ENCODE data around the gene CRIP2. TPM values are rescaled to one million over a fixed set of nuclear protein-coding genes. Genes with fewer than 3 reads are reported as not detected.

The CRIP2 gene
- total RNA-seq, 1 experiment from 2014 or later = 50.5 TPM

DNA sequence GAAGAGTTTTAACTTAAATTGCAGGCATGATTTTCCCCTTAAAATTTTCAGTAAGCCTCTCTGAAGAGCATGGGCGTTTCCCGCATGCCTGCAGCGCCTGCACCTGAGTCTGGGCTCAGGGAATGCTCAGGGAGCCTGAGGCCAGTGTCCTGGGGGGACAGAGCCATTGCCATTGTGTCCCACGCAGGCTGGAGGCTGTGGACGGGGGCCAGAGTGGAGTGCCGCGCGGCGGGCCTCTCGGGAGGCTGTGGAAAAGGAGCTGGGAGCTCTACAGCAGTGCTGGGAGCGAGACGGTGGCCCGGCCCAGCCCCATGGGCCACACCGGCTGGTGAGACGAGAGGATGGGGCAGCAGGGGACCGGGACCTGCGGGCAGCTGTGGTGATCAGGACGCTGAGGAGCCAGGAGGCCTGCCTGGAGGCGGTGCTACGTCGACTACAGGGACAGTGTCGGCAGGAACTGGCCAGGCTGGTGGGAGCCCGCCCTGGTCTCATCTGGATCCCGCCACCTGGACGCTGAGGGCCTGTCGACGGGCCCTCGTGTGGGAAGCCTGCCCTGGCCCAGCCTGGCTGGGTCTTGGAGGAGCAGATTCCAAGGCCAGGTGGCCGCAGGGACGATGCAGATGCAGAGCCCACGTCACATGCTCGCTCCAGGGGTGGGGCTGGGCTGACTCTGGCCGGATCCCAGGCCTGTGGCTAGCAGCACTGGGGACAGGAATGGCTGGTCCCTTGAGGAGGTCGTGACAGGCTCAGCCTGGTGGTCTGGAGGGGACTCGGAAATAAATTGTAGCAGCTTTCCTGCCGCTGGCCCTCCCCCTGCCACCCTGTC is 24.0 kb downstream of the CRIP2 start:
- BruUV-seq (replicated peaks) = no TSS peak
- H3K27me3 Mint-ChIP-seq (ENCODE audit: insufficient read depth, unreplicated experiment) = no peaks in the 10 kb centered on the region

DNA sequence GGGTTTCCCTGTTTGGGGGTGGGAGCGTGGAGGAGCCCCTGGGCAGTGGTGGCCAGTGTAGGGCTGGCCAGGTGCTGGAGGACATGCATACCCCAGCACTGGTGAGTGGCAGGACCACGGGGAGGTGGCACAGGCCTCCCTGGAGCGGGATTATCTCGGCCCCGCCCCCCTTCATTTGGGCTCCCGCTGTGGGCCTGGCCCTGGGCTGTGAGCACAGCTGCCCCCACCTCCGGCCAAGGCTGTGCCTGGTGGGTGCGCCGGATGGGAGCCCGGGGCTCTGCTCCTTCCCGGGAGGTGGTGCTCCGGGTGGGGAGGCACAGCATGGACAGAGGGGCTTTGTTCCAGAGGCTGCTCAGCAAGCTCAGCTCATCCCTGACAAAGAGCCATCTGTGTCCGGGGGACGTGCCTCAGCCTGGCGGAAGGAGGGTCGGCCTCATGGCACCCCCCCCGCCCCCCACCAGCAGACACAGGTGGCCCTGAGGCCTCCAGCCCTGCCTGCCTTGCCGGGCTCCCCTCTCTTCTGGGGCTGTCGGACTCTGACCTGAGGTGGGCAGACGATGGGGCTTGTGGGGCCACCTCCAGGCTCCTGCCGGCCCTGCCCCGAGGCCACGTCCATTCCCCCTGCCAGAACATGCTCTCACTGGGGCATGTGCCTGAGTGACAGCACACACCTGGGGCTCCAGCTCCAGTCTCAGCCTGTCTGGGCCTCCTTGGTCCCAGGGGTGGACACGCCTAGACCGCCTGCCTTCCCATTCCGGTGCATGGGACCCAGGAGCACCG is 24.8 kb downstream of the CRIP2 start:
- Mint-ChIP-seq H3K4me1 (ENCODE audit: insufficient read depth, unreplicated experiment) (no peaks in the 10 kb centered on the region), H3K27me3 (ENCODE audit: insufficient read depth, unreplicated experiment) (no peaks in the 10 kb centered on the region), H3K4me3 (ENCODE audit: unreplicated experiment) (no peak overlapping the region), H3K9me3 (ENCODE audit: unreplicated experiment) (no peaks in the 10 kb centered on the region), H3K36me3 (ENCODE audit: insufficient read depth, unreplicated experiment) (peaks cover 20% of the 10 kb centered on the region), H3K27ac (ENCODE audit: low read depth, unreplicated experiment) (no peak overlapping the region)
- no peak for DNase-seq (ENCODE audit: unreplicated experiment)
- intact Hi-C loops (cut with micrococcal nuclease) = no loop called here
- no TSS peak for BruUV-seq (replicated peaks)
- ChIA-PET CTCF (no interaction called here), POLR2A (no interaction called here)
- TF ChIP-seq, protein P1, sequence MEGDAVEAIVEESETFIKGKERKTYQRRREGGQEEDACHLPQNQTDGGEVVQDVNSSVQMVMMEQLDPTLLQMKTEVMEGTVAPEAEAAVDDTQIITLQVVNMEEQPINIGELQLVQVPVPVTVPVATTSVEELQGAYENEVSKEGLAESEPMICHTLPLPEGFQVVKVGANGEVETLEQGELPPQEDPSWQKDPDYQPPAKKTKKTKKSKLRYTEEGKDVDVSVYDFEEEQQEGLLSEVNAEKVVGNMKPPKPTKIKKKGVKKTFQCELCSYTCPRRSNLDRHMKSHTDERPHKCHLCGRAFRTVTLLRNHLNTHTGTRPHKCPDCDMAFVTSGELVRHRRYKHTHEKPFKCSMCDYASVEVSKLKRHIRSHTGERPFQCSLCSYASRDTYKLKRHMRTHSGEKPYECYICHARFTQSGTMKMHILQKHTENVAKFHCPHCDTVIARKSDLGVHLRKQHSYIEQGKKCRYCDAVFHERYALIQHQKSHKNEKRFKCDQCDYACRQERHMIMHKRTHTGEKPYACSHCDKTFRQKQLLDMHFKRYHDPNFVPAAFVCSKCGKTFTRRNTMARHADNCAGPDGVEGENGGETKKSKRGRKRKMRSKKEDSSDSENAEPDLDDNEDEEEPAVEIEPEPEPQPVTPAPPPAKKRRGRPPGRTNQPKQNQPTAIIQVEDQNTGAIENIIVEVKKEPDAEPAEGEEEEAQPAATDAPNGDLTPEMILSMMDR (IDR thresholded peaks at IDR 0.05; ENCODE audit: unreplicated experiment) = no peak

More for the DNA sequence above, 24.0 kb downstream of the CRIP2 start:
- Mint-ChIP-seq H3K4me3 (ENCODE audit: unreplicated experiment) (no peak overlapping the region), H3K4me1 (ENCODE audit: insufficient read depth, unreplicated experiment) (no peaks in the 10 kb centered on the region), H3K27ac (ENCODE audit: low read depth, unreplicated experiment) (no peak overlapping the region), H3K36me3 (ENCODE audit: insufficient read depth, unreplicated experiment) (peaks cover 19% of the 10 kb centered on the region), H3K9me3 (ENCODE audit: unreplicated experiment) (no peaks in the 10 kb centered on the region)
- TF ChIP-seq, protein P1 (IDR thresholded peaks at IDR 0.05; ENCODE audit: unreplicated experiment) = no peak
- ChIA-PET POLR2A (no interaction called here), CTCF (no interaction called here)
- intact Hi-C loops (cut with micrococcal nuclease) = no loop called here
- DNase-seq (ENCODE audit: unreplicated experiment) = no peak

DNA sequence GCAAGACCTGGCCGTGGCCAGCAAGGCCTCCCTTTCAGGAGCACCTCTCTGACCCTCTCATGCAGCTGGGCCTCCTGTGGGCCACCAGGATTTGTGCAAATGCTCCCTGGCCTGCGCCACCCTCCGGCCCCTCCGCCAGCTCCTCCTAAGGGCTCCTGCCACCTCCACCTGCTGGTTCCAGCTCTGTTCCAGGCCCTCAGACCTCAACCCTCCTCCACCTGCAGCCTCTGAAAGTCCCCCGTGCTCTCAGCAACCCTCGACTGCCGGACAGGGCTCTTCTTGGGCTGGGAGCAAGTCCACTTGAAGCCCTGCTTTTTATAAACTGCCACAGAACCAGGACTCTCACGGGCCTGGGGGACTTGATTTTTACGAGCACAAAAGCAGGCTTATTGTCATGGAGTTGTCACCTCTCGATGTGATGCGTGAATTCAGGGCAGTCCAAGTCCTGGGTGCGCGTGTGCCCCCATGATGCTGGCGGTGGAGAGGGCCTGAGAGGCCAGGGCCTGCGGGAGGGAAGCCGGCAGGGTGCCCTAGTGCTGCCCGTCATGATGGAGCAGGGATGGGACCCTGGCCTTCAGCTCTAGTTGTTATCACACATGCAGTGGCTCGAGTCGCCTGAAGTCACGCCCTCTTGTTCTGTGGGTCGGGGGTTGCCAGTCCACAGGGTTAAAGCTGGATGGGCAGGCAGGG is 25.6 kb downstream of the CRIP2 start:
- ChIA-PET POLR2A (no interaction called here), CTCF (interaction anchor here (0.6 to 1.4 kb wide), 2 partner anchors 10 to 203 kb away, joined by 3 to 5 read pairs; no protein-coding TSS in a partner anchor)
- no TSS peak for BruUV-seq (replicated peaks)
- Mint-ChIP-seq H3K36me3 (ENCODE audit: insufficient read depth, unreplicated experiment) (peaks cover 16% of the 10 kb centered on the region), H3K4me3 (ENCODE audit: unreplicated experiment) (no peak overlapping the region), H3K4me1 (ENCODE audit: insufficient read depth, unreplicated experiment) (no peaks in the 10 kb centered on the region), H3K9me3 (ENCODE audit: unreplicated experiment) (no peaks in the 10 kb centered on the region), H3K27me3 (ENCODE audit: insufficient read depth, unreplicated experiment) (no peaks in the 10 kb centered on the region), H3K27ac (ENCODE audit: low read depth, unreplicated experiment) (no peak overlapping the region)
- TF ChIP-seq, protein P1 (IDR thresholded peaks at IDR 0.05; ENCODE audit: unreplicated experiment) = no peak
- no peak for DNase-seq (ENCODE audit: unreplicated experiment)
- intact Hi-C loops (cut with micrococcal nuclease) = no loop called here

DNA sequence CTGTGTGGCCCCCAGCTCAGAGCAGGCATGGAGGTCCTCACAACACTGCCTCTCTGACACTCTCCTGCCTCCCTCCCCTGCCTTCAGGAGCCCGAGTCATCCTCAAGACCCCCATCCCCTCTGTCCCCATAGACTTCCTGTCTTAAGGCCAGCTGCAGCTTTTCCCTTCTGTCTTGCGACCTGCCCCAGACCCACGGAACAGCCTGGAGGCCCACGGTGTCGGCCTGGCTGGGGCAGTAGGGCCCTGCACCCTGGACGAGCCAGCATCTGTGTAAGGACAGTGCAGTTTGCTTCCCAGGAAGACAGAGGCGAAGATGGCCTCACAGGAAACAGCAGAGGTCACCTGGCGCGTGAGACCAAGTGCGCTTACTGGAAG is 26.1 kb downstream of the CRIP2 start:
- ChIA-PET POLR2A (no interaction called here), CTCF (interaction anchor here (0.6 to 1.4 kb wide), 2 partner anchors 11 to 204 kb away, joined by 3 to 5 read pairs; no protein-coding TSS in a partner anchor)
- Mint-ChIP-seq H3K4me3 (ENCODE audit: unreplicated experiment) (no peak overlapping the region), H3K9me3 (ENCODE audit: unreplicated experiment) (no peaks in the 10 kb centered on the region), H3K36me3 (ENCODE audit: insufficient read depth, unreplicated experiment) (peaks cover 13% of the 10 kb centered on the region), H3K4me1 (ENCODE audit: insufficient read depth, unreplicated experiment) (no peaks in the 10 kb centered on the region), H3K27ac (ENCODE audit: low read depth, unreplicated experiment) (no peak overlapping the region), H3K27me3 (ENCODE audit: insufficient read depth, unreplicated experiment) (no peaks in the 10 kb centered on the region)
- BruUV-seq (replicated peaks) = no TSS peak
- TF ChIP-seq, protein P1 (IDR thresholded peaks at IDR 0.05; ENCODE audit: unreplicated experiment) = no peak
- intact Hi-C loops (cut with micrococcal nuclease) = no loop called here
- no peak for DNase-seq (ENCODE audit: unreplicated experiment)

Measured in MCF 10A (cell line).